Activated CD4-positive, alpha-beta memory T cell treated with anti-CD3 and anti-CD28 coated beads, Interleukin-2, amount 10 ng/mL, durations not matched to agents 7 days and 5 days (primary cell): ENCODE results near the gene INTS6. TPM values are rescaled to one million over a fixed set of nuclear protein-coding genes. Genes with fewer than 3 reads are reported as not detected.
"Not testable (repeated sequence)": the region's sequence is repeated elsewhere in the genome, so short reads cannot be mapped to it uniquely, and the experiment has no call there.

Source experiments
- CTCF ChIA-PET: fragments of 350-600 bp; sonication (Branson Sonifier 250); formaldehyde crosslinking; loops from one replicate; lab custom pipeline; 2021; ENCODE audit warnings: antibody characterized with exemption, inconsistent platforms; lab: Charles Lee
- POLR2A ChIA-PET: fragments of 350-600 bp; sonication (Branson Sonifier 250); formaldehyde crosslinking; loops from one replicate; lab custom pipeline; 2021; ENCODE audit warnings: antibody characterized with exemption; lab: Charles Lee
- DNase-seq: peaks from one replicate; pipeline ENCODE4 v3.0.0-alpha.2; 2020
- H3K27ac Mint-ChIP-seq: one replicate; pipeline ENCODE4 v1.8.0; 2021; ENCODE audit warnings: mild to moderate bottlenecking, mixed read lengths
- H3K27me3 Mint-ChIP-seq: one replicate; pipeline ENCODE4 v1.8.0; 2021; ENCODE audit warnings: mixed read lengths
- H3K36me3 Mint-ChIP-seq: one replicate; pipeline ENCODE4 v1.8.0; 2021; ENCODE audit warnings: low read depth, mixed read lengths
- H3K4me1 Mint-ChIP-seq: one replicate; pipeline ENCODE4 v1.8.0; 2021; ENCODE audit warnings: mixed read lengths
- H3K4me3 Mint-ChIP-seq: one replicate; pipeline ENCODE4 v1.8.0; 2021; ENCODE audit warnings: mild to moderate bottlenecking, mixed read lengths
- H3K9me3 Mint-ChIP-seq: one replicate; pipeline ENCODE4 v1.8.0; 2021; ENCODE audit warnings: mixed read lengths
- total RNA-seq, 2 experiments: library from RNA; stranded (reverse); gene quantifications; one replicate each; pipeline ENCODE4 v1.2.3, GENCODE V29; 2021

INTS6 gene
- total RNA-seq, 2 experiments from 2014 or later: 45.5 to 48.9 TPM

DNA sequence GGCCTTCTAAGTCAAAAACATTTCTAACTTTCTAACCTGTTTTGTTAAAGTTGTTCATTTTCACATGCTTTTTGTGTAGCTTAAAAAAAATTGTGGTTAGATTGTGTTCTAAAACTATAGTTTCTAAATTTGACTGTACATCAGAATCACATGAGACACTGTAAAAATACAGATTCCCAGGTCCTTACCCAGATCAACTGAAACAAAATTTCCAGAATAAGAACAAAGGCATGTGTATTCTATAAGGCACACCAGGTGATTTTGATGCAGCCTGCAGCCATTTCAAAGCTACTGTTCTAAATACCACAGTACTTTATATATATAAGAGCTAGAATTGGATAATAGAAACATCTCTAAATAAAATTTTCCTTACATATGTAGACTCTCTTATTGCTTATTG, 29.1 kb downstream of the INTS6 start:
- Mint-ChIP-seq H3K9me3 (no peaks in the 10 kb centered on the region), H3K4me3 (no peak overlapping the region), H3K36me3 (peaks cover 60% of the 10 kb centered on the region), H3K27ac (no peak overlapping the region), H3K27me3 (no peaks in the 10 kb centered on the region), H3K4me1 (peaks cover 41% of the 10 kb centered on the region)
- CTCF ChIA-PET: interaction anchor here (2.9 kb wide), 1 partner anchor 374 kb away, joined by 9 read pairs; no protein-coding TSS in a partner anchor
- DNase-seq: no peak
- POLR2A ChIA-PET: no interaction called here

DNA sequence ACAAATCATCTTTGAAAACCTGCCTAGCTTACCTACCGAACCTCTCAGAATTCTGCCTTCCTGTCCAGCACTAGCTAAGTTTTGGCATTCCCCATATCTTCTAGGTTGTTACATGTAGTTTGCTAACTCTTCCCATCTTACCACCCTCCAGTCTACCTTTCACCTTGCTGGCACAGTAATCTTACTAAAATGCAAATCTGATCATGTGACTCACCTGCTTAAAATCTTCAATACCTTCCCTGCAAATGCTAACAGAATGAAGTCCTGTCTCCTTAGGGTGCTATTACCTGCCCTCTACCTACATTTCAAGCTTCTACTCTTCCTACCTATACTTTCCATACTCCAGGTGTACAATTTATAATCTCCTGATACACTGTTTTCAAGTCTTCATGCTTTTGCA, 30.4 kb downstream of the INTS6 start:
- Mint-ChIP-seq H3K4me1 (peaks cover 40% of the 10 kb centered on the region), H3K4me3 (no peak overlapping the region), H3K27ac (no peak overlapping the region), H3K27me3 (no peaks in the 10 kb centered on the region), H3K9me3 (no peaks in the 10 kb centered on the region), H3K36me3 (peaks cover 63% of the 10 kb centered on the region)
- POLR2A ChIA-PET: interaction anchor here (1.2 to 1.9 kb wide), 2 partner anchors 8 to 30 kb away, joined by 3 to 7 read pairs; partner anchors contain the start of gene INTS6
- CTCF ChIA-PET: interaction anchor here (1.1 to 2.5 kb wide), 3 partner anchors 9 to 375 kb away, joined by 3 to 8 read pairs (median 3); no protein-coding TSS in a partner anchor
- no peak for DNase-seq

DNA sequence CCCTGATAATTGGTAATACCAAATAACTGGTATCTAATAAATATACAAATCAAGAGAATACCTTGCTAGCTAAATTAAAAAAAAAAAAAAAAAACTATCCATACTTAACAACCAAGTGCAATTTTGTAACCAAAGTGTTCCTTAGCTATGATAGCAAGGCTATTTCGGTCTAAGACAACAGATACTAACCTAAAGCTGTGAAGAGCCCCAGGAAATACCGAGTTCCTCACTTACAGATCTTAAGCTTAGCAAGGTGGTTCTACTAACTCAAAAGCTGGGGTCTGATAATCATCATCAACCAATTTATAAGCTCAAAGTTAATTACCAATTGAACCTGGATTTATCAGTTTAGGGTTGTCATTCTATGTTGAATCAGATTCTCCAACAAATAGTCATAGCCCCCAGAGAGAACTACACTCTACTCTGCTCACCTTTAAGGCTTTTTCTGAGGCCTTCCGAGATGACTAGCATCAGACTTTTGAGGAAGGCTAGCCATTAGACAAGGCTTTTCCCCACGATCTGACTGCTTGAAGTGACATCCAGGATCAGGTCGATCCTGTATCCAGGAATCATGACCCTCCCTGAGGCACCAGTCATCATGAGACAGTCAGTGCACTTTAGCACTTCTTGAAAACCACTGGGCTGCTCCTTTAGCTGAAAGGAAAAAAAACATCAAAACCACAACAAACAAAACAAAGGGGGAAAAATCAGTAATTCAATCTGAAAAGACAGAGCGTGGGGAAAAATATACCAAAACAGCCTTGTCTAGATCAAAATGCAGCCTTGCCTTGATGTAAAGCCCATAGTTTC, 31.9 kb downstream of the INTS6 start:
- H3K36me3 Mint-ChIP-seq: peaks cover 64% of the 10 kb centered on the region
- POLR2A ChIA-PET: interaction anchor here (0.8 to 1.9 kb wide), 3 partner anchors 30 to 43 kb away, joined by 3 to 7 read pairs (median 3); partner anchors contain the start of gene INTS6
- peaks cover 47% of the 10 kb centered on the region for H3K4me1 Mint-ChIP-seq
- H3K4me3 Mint-ChIP-seq: no peak overlapping the region
- CTCF ChIA-PET: interaction anchor here (2.5 kb wide), 1 partner anchor 377 kb away, joined by 8 read pairs; no protein-coding TSS in a partner anchor
- no peak overlapping the region for H3K27ac Mint-ChIP-seq
- peaks cover 6% of the 10 kb centered on the region for H3K9me3 Mint-ChIP-seq
- H3K27me3 Mint-ChIP-seq: no peaks in the 10 kb centered on the region
- DNase-seq: no peak

GRCh38 chr13:51419001-51419636, 33.7 kb downstream of the INTS6 start:
- CTCF ChIA-PET: interaction anchor here (0.6 kb wide), 1 partner anchor 383 kb away, joined by 3 read pairs; no protein-coding TSS in a partner anchor
- Mint-ChIP-seq H3K27me3 (no peaks in the 10 kb centered on the region), H3K4me3 (no peak overlapping the region), H3K36me3 (peaks cover 72% of the 10 kb centered on the region), H3K27ac (no peak overlapping the region), H3K9me3 (peaks cover 12% of the 10 kb centered on the region), H3K4me1 (peaks cover 44% of the 10 kb centered on the region)
- POLR2A ChIA-PET: no interaction called here
- no peak for DNase-seq

GRCh38 chr13:51417716-51418115, 35.1 kb downstream of the INTS6 start:
- no peak for DNase-seq
- peaks cover 12% of the 10 kb centered on the region for H3K9me3 Mint-ChIP-seq
- H3K36me3 Mint-ChIP-seq: peaks cover 75% of the 10 kb centered on the region
- H3K27me3 Mint-ChIP-seq: no peaks in the 10 kb centered on the region
- ChIA-PET POLR2A (interaction anchor here (1.0 to 1.3 kb wide), 2 partner anchors 34 to 35 kb away, joined by 3 read pairs; partner anchors contain the start of gene INTS6), CTCF (interaction anchor here (1.5 kb wide), 1 partner anchor 13 kb away, joined by 3 read pairs; no protein-coding TSS in a partner anchor)
- no peak overlapping the region for H3K4me3 Mint-ChIP-seq
- H3K4me1 Mint-ChIP-seq: peaks cover 40% of the 10 kb centered on the region
- H3K27ac Mint-ChIP-seq: no peak overlapping the region

- H3K9me3 Mint-ChIP-seq: peaks cover 12% of the 10 kb centered on the region
- no peaks in the 10 kb centered on the region for H3K27me3 Mint-ChIP-seq
- peaks cover 73% of the 10 kb centered on the region for H3K36me3 Mint-ChIP-seq
- ChIA-PET CTCF (no interaction called here), POLR2A (interaction anchor here (0.6 kb wide), 1 partner anchor 271 kb away, joined by 3 read pairs; no protein-coding TSS in a partner anchor)
- no peak for DNase-seq
- no peak overlapping the region for H3K4me3 Mint-ChIP-seq
- H3K27ac Mint-ChIP-seq: no peak overlapping the region
- peaks cover 27% of the 10 kb centered on the region for H3K4me1 Mint-ChIP-seq
These were observed 36.7 kb downstream of the INTS6 start for GRCh38 chr13:51416107-51416506.

GRCh38 chr13:51415339-51415738, 37.5 kb downstream of the INTS6 start:
- Mint-ChIP-seq H3K4me1 (peaks cover 22% of the 10 kb centered on the region), H3K9me3 (peaks cover 12% of the 10 kb centered on the region), H3K36me3 (peaks cover 71% of the 10 kb centered on the region)
- H3K27me3 Mint-ChIP-seq, H3K4me3 Mint-ChIP-seq, H3K27ac Mint-ChIP-seq, DNase-seq, CTCF ChIA-PET: not testable (repeated sequence)
- POLR2A ChIA-PET: interaction anchor here (0.6 kb wide), 1 partner anchor 272 kb away, joined by 3 read pairs; no protein-coding TSS in a partner anchor

DNA sequence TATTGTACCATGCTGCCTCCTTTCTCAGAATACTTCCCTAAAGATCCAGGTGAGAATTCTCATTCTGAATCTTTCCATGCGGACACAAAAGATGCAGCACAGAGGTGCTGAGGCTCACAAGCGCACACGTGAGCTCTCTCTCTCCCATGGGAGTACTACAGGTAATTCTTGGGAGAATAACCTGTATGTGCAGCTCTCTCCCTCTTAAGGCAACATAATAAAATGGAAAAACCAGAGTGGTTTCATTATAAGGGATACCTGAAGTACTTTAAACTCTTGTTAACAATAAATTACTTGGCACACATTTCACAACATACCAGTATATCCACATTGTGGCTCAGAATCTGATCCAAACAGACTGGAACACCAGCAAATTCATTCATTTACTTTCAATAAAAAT, 40.4 kb downstream of the INTS6 start:
- CTCF ChIA-PET: no interaction called here
- Mint-ChIP-seq H3K9me3 (peaks cover 12% of the 10 kb centered on the region), H3K4me3 (no peak overlapping the region), H3K4me1 (peaks cover 13% of the 10 kb centered on the region), H3K27ac (no peak overlapping the region), H3K36me3 (peaks cover 59% of the 10 kb centered on the region), H3K27me3 (no peaks in the 10 kb centered on the region)
- POLR2A ChIA-PET: no interaction called here
- no peak for DNase-seq

- H3K36me3 Mint-ChIP-seq: peaks cover 52% of the 10 kb centered on the region
- CTCF ChIA-PET: interaction anchor here (1.3 kb wide), 1 partner anchor 12 kb away, joined by 3 read pairs; no protein-coding TSS in a partner anchor
- no peaks in the 10 kb centered on the region for H3K9me3 Mint-ChIP-seq
- no peaks in the 10 kb centered on the region for H3K27me3 Mint-ChIP-seq
- H3K4me1 Mint-ChIP-seq: peaks cover 3% of the 10 kb centered on the region
- no peak for DNase-seq
- no peak overlapping the region for H3K4me3 Mint-ChIP-seq
- POLR2A ChIA-PET: no interaction called here
- no peak overlapping the region for H3K27ac Mint-ChIP-seq
These were observed 47.7 kb downstream of the INTS6 start for GRCh38 chr13:51405176-51405575.

GRCh38 chr13:51397262-51397941, 55.4 kb downstream of the INTS6 start:
- Mint-ChIP-seq H3K9me3 (no peaks in the 10 kb centered on the region), H3K4me1 (peaks cover 10% of the 10 kb centered on the region), H3K4me3 (no peak overlapping the region), H3K27me3 (no peaks in the 10 kb centered on the region), H3K36me3 (peaks cover 37% of the 10 kb centered on the region), H3K27ac (no peak overlapping the region)
- CTCF ChIA-PET: interaction anchor here (0.6 kb wide), 1 partner anchor 92 kb away, joined by 3 read pairs; no protein-coding TSS in a partner anchor
- POLR2A ChIA-PET: no interaction called here
- DNase-seq: no peak

- Mint-ChIP-seq H3K4me3 (no peak overlapping the region), H3K27me3 (no peaks in the 10 kb centered on the region), H3K4me1 (peaks cover 10% of the 10 kb centered on the region), H3K36me3 (peaks cover 38% of the 10 kb centered on the region), H3K27ac (no peak overlapping the region), H3K9me3 (no peaks in the 10 kb centered on the region)
- CTCF ChIA-PET: no interaction called here
- DNase-seq: no peak
- POLR2A ChIA-PET: interaction anchor here (0.7 kb wide), 1 partner anchor 282 kb away, joined by 3 read pairs; no protein-coding TSS in a partner anchor
These were observed 56.5 kb downstream of the INTS6 start for GRCh38 chr13:51396352-51396751.

DNA sequence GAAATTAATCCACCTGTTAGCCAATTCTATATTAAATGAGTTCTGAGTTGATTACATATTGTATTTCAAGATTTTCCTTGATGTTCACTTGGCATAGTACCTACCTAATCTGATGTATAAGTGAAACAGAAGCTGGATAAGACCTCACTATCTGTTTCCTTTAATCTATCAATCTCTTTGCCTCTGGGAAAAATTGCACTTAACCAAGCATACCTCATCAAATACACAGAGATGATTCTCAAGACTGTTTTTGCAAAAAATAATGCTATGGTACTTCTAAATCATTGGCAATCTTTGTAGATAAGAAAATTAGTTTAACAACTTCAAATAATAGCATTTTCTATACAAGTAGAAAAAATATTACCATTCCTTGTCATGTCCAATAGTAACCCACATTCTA, 58.1 kb downstream of the INTS6 start:
- peaks cover 33% of the 10 kb centered on the region for H3K36me3 Mint-ChIP-seq
- H3K9me3 Mint-ChIP-seq: no peaks in the 10 kb centered on the region
- H3K4me1 Mint-ChIP-seq: peaks cover 10% of the 10 kb centered on the region
- no peak overlapping the region for H3K4me3 Mint-ChIP-seq
- DNase-seq: no peak
- ChIA-PET CTCF (no interaction called here), POLR2A (no interaction called here)
- no peak overlapping the region for H3K27ac Mint-ChIP-seq
- no peaks in the 10 kb centered on the region for H3K27me3 Mint-ChIP-seq
